ENCODE results near the gene SYT17.
"Not testable (repeated sequence)": the region's sequence is repeated elsewhere in the genome, so short reads cannot be mapped to it uniquely, and the experiment has no call there.

Gene SYT17

GRCh38 chr16:19177111-19177739, 9.2 kb downstream of the SYT17 start:
- FAIRE-seq (no peak), DNase-seq (ENCODE audit: insufficient read length) (no peak)
- TF ChIP-seq POLR2AphosphoS5 (IDR thresholded peaks at IDR 0.05; ENCODE audit: low read depth, low read length): no peak
- TF ChIP-seq TAF1 (IDR thresholded peaks at IDR 0.05; ENCODE audit: borderline replicate concordance, low read depth, low read length): no peak
- TF ChIP-seq POLR2A (IDR thresholded peaks at IDR 0.05; ENCODE audit: low read depth, low read length): no peak

- FAIRE-seq (no peak), DNase-seq (ENCODE audit: insufficient read length) (peak; percentile 50)
- TF ChIP-seq POLR2AphosphoS5 (IDR thresholded peaks at IDR 0.05; ENCODE audit: low read depth, low read length): no peak
- TF ChIP-seq TAF1 (IDR thresholded peaks at IDR 0.05; ENCODE audit: borderline replicate concordance, low read depth, low read length): no peak
- TF ChIP-seq POLR2A (IDR thresholded peaks at IDR 0.05; ENCODE audit: low read depth, low read length): no peak
These were observed 11.8 kb downstream of the SYT17 start for GRCh38 chr16:19179546-19180490.

- FAIRE-seq (no peak), DNase-seq (ENCODE audit: insufficient read length) (no peak)
- no peak for TF ChIP-seq POLR2A (IDR thresholded peaks at IDR 0.05; ENCODE audit: low read depth, low read length)
- no peak for TF ChIP-seq POLR2AphosphoS5 (IDR thresholded peaks at IDR 0.05; ENCODE audit: low read depth, low read length)
- TF ChIP-seq TAF1 (IDR thresholded peaks at IDR 0.05; ENCODE audit: borderline replicate concordance, low read depth, low read length): no peak
These were observed 12.7 kb downstream of the SYT17 start for GRCh38 chr16:19180741-19181140.

- FAIRE-seq (no peak), DNase-seq (ENCODE audit: insufficient read length) (no peak)
- no peak for TF ChIP-seq TAF1 (IDR thresholded peaks at IDR 0.05; ENCODE audit: borderline replicate concordance, low read depth, low read length)
- no peak for TF ChIP-seq POLR2A (IDR thresholded peaks at IDR 0.05; ENCODE audit: low read depth, low read length)
- TF ChIP-seq POLR2AphosphoS5 (IDR thresholded peaks at IDR 0.05; ENCODE audit: low read depth, low read length): no peak
These were observed 14.4 kb downstream of the SYT17 start for GRCh38 chr16:19182481-19182880.

- FAIRE-seq (no peak), DNase-seq (ENCODE audit: insufficient read length) (no peak)
- TF ChIP-seq POLR2AphosphoS5 (IDR thresholded peaks at IDR 0.05; ENCODE audit: low read depth, low read length) (no peak), POLR2A (IDR thresholded peaks at IDR 0.05; ENCODE audit: low read depth, low read length) (no peak), TAF1 (IDR thresholded peaks at IDR 0.05; ENCODE audit: borderline replicate concordance, low read depth, low read length) (no peak)
These were observed 15.1 kb downstream of the SYT17 start for GRCh38 chr16:19183187-19183586.

- TF ChIP-seq POLR2AphosphoS5 (IDR thresholded peaks at IDR 0.05; ENCODE audit: low read depth, low read length) (no peak), POLR2A (IDR thresholded peaks at IDR 0.05; ENCODE audit: low read depth, low read length) (no peak), TAF1 (IDR thresholded peaks at IDR 0.05; ENCODE audit: borderline replicate concordance, low read depth, low read length) (no peak)
- FAIRE-seq: no peak
- DNase-seq (ENCODE audit: insufficient read length): no peak
These were observed 16.9 kb downstream of the SYT17 start for GRCh38 chr16:19184823-19185509.

GRCh38 chr16:19185510-19185851, 17.4 kb downstream of the SYT17 start:
- FAIRE-seq: no peak
- no peak for DNase-seq (ENCODE audit: insufficient read length)
- TF ChIP-seq POLR2AphosphoS5 (IDR thresholded peaks at IDR 0.05; ENCODE audit: low read depth, low read length) (no peak), TAF1 (IDR thresholded peaks at IDR 0.05; ENCODE audit: borderline replicate concordance, low read depth, low read length) (no peak), POLR2A (IDR thresholded peaks at IDR 0.05; ENCODE audit: low read depth, low read length) (no peak)

- DNase-seq (ENCODE audit: insufficient read length) (no peak), FAIRE-seq (no peak)
- no peak for TF ChIP-seq TAF1 (IDR thresholded peaks at IDR 0.05; ENCODE audit: borderline replicate concordance, low read depth, low read length)
- TF ChIP-seq POLR2A (IDR thresholded peaks at IDR 0.05; ENCODE audit: low read depth, low read length): no peak
These were observed 18.4 kb downstream of the SYT17 start for GRCh38 chr16:19186408-19186807.

GRCh38 chr16:19187961-19188360, 19.9 kb downstream of the SYT17 start:
- not testable (repeated sequence) for DNase-seq (ENCODE audit: insufficient read length); FAIRE-seq

GRCh38 chr16:19188406-19188805, 20.4 kb downstream of the SYT17 start:
- TF ChIP-seq POLR2A (IDR thresholded peaks at IDR 0.05; ENCODE audit: low read depth, low read length): no peak
- no peak for TF ChIP-seq POLR2AphosphoS5 (IDR thresholded peaks at IDR 0.05; ENCODE audit: low read depth, low read length)
- TF ChIP-seq TAF1 (IDR thresholded peaks at IDR 0.05; ENCODE audit: borderline replicate concordance, low read depth, low read length): no peak
- FAIRE-seq (no peak), DNase-seq (ENCODE audit: insufficient read length) (no peak)

- TF ChIP-seq POLR2A (IDR thresholded peaks at IDR 0.05; ENCODE audit: low read depth, low read length) (no peak), TAF1 (IDR thresholded peaks at IDR 0.05; ENCODE audit: borderline replicate concordance, low read depth, low read length) (no peak), POLR2AphosphoS5 (IDR thresholded peaks at IDR 0.05; ENCODE audit: low read depth, low read length) (no peak)
- no peak for FAIRE-seq
- no peak for DNase-seq (ENCODE audit: insufficient read length)
These were observed 24.8 kb downstream of the SYT17 start for GRCh38 chr16:19192865-19193264.

GRCh38 chr16:19196871-19197270, 28.8 kb downstream of the SYT17 start:
- DNase-seq (ENCODE audit: insufficient read length): no peak
- FAIRE-seq: no peak
- TF ChIP-seq POLR2AphosphoS5 (IDR thresholded peaks at IDR 0.05; ENCODE audit: low read depth, low read length): no peak
